IMR-90 (cell line): ENCODE results near the gene DDX10. TPM values are rescaled to one million over a fixed set of nuclear protein-coding genes. Genes with fewer than 3 reads are reported as not detected.

Experiments used
- ATAC-seq: fragments of 200-7000 bp; cut with Tn5 transposase; 2 replicates; pipeline ENCODE4 v1.9.1; 2020; ENCODE audit warnings: low read depth, mild to moderate bottlenecking, moderate library complexity
- BruUV-seq: library from RNA; stranded (reverse); fragments of 400-500 nt; replicated peaks from 2 replicates; lab custom pipeline; 2021; lab: Mats Ljungman, UMichigan
- CTCF ChIA-PET: fragments of 300-600 bp; formaldehyde crosslinking; extraction: SDS; loops from one replicate; lab custom pipeline; 2021; ENCODE audit warnings: antibody characterized with exemption; lab: Yijun Ruan, JAX
- POLR2A ChIA-PET: fragments of 300-600 bp; sonication (Branson Sonifier 250); formaldehyde crosslinking; loops from one replicate; lab custom pipeline; 2022; ENCODE audit warnings: antibody characterized with exemption; ENCODE audit not compliant: unreplicated experiment; lab: Charles Lee
- DNase-seq: peaks from one replicate; pipeline ENCODE4 v3.0.0; 2013
- H2AFZ ChIP-seq: replicated peaks from 2 replicates; pipeline ENCODE3; 2013; ENCODE audit warnings: low read length, mild to moderate bottlenecking; ENCODE audit not compliant: poor library complexity
- H2AK5ac ChIP-seq: 2 replicates; pipeline ENCODE4 v1.6.1; 2013; ENCODE audit warnings: low read depth, low read length, inconsistent platforms
- H2AK9ac ChIP-seq: replicated peaks from 2 replicates; pipeline ENCODE3; 2013; ENCODE audit warnings: mild to moderate bottlenecking, low read depth, low read length, moderate library complexity; ENCODE audit not compliant: poor library complexity
- H2BK120ac ChIP-seq: 2 replicates; pipeline ENCODE4 v1.6.1; 2013; ENCODE audit warnings: low read depth, low read length, inconsistent platforms
- H2BK15ac ChIP-seq: 3 replicates; pipeline ENCODE4 v1.6.1; 2013; ENCODE audit warnings: low read depth, low read length, inconsistent platforms
- H2BK20ac ChIP-seq: 2 replicates; pipeline ENCODE4 v1.6.1; 2013; ENCODE audit warnings: low read depth, mild to moderate bottlenecking, inconsistent platforms, low read length, moderate library complexity
- H2BK5ac ChIP-seq: 2 replicates; pipeline ENCODE4 v1.6.1; 2013; ENCODE audit warnings: mild to moderate bottlenecking, low read depth, low read length, inconsistent platforms; ENCODE audit not compliant: poor library complexity, severe bottlenecking
- H3K14ac ChIP-seq: replicated peaks from 2 replicates; pipeline ENCODE4 v1.6.1; 2013; ENCODE audit warnings: low read depth, low read length, inconsistent platforms
- H3K18ac ChIP-seq: 2 replicates; pipeline ENCODE4 v1.6.1; 2013; ENCODE audit warnings: low read depth, low read length, control low read depth
- H3K23ac ChIP-seq: 2 replicates; pipeline ENCODE4 v1.6.1; 2013; ENCODE audit warnings: low read depth, low read length, inconsistent platforms
- H3K27ac ChIP-seq: 2 replicates; pipeline ENCODE4 v1.5.1; 2013; ENCODE audit warnings: mild to moderate bottlenecking, control low read depth, low read length; ENCODE audit not compliant: insufficient read depth
- H3K27me3 ChIP-seq: 2 replicates; pipeline ENCODE4 v1.6.1; 2013; ENCODE audit warnings: low read length; ENCODE audit not compliant: control insufficient read depth, insufficient read depth
- H3K36me3 ChIP-seq: 2 replicates; pipeline ENCODE4 v1.6.1; 2013; ENCODE audit warnings: low read length, mixed read lengths; ENCODE audit not compliant: control insufficient read depth, insufficient read depth
- H3K4ac ChIP-seq: 2 replicates; pipeline ENCODE4 v1.6.1; 2013; ENCODE audit warnings: low read depth, low read length, inconsistent platforms
- H3K4me1 ChIP-seq: 2 replicates; pipeline ENCODE4 v1.6.1; 2013; ENCODE audit warnings: low read length, mixed read lengths; ENCODE audit not compliant: control insufficient read depth, insufficient read depth
- H3K4me2 ChIP-seq: 2 replicates; pipeline ENCODE4 v1.6.1; 2013; ENCODE audit warnings: low read depth, mild to moderate bottlenecking, control low read depth, low read length, moderate library complexity
- H3K4me3 ChIP-seq: 2 replicates; pipeline ENCODE4 v1.5.1; 2013; ENCODE audit warnings: low read depth, mild to moderate bottlenecking, control low read depth, low read length, moderate library complexity; ENCODE audit not compliant: insufficient read depth
- H3K56ac ChIP-seq: 2 replicates; pipeline ENCODE4 v1.6.1; 2013; ENCODE audit warnings: low read length, inconsistent platforms; ENCODE audit not compliant: insufficient read depth; ENCODE audit errors: extremely low read depth
- H3K79me1 ChIP-seq, 2 experiments: 2 replicates each; pipeline ENCODE4 v1.6.1; 2013; ENCODE audit warnings: low read length in 2 of 2, inconsistent platforms in 1 of 2, low read depth in 1 of 2
- H3K9ac ChIP-seq: 2 replicates; pipeline ENCODE4 v1.6.1; 2013; ENCODE audit warnings: low read depth, low read length, control low read depth
- H3K9me1 ChIP-seq: 2 replicates; pipeline ENCODE4 v1.6.1; 2013; ENCODE audit warnings: low read length, inconsistent platforms; ENCODE audit not compliant: insufficient read depth
- H3K9me3 ChIP-seq: 2 replicates; pipeline ENCODE4 v1.6.1; 2013; ENCODE audit warnings: low read length; ENCODE audit not compliant: control insufficient read depth, insufficient read depth
- H4K20me1 ChIP-seq: 2 replicates; pipeline ENCODE4 v1.6.1; 2013; ENCODE audit warnings: low read length, inconsistent platforms; ENCODE audit not compliant: insufficient read depth
- H4K5ac ChIP-seq: 2 replicates; pipeline ENCODE4 v1.6.1; 2013; ENCODE audit warnings: mild to moderate bottlenecking, low read depth, low read length, control low read depth
- H4K8ac ChIP-seq, 2 experiments: 2 replicates each; pipeline ENCODE4 v1.6.1; 2013; ENCODE audit warnings: low read depth in 2 of 2, low read length in 2 of 2, control low read depth in 1 of 2, inconsistent platforms in 1 of 2
- H4K91ac ChIP-seq: 2 replicates; pipeline ENCODE4 v1.6.1; 2013; ENCODE audit warnings: low read depth, low read length, inconsistent platforms; ENCODE audit not compliant: insufficient read depth
- BHLHE40 ChIP-seq: fragments of 150-350 bp; IDR thresholded peaks from 2 replicates; pipeline ENCODE4 v1.6.1; 2016; ENCODE audit warnings: mild to moderate bottlenecking, low read depth, low read length
- CEBPB ChIP-seq: IDR thresholded peaks from 2 replicates; pipeline ENCODE4 v1.6.1; 2012; ENCODE audit warnings: low read depth, low read length, improper control_type of control experiment
- CHD1 ChIP-seq: IDR thresholded peaks from 2 replicates; pipeline ENCODE4 v1.6.1; 2012; ENCODE audit warnings: low read depth, low read length, improper control_type of control experiment
- MAFK ChIP-seq: IDR thresholded peaks from 2 replicates; pipeline ENCODE4 v1.6.1; 2012; ENCODE audit warnings: low read depth, low read length, improper control_type of control experiment
- MAZ ChIP-seq: IDR thresholded peaks from 2 replicates; pipeline ENCODE4 v1.6.1; 2012; ENCODE audit warnings: low read depth, mild to moderate bottlenecking, low read length, improper control_type of control experiment, moderate library complexity, borderline replicate concordance
- MXI1 ChIP-seq: IDR thresholded peaks from 2 replicates; pipeline ENCODE4 v1.6.1; 2012; ENCODE audit warnings: low read depth, mild to moderate bottlenecking, low read length, moderate library complexity, borderline replicate concordance
- NFE2L2 ChIP-seq: fragments of 150-350 bp; IDR thresholded peaks from 2 replicates; pipeline ENCODE4 v1.6.1; 2016; ENCODE audit warnings: low read depth, mild to moderate bottlenecking, low read length
- POLR2A ChIP-seq: IDR thresholded peaks from 2 replicates; pipeline ENCODE4 v1.6.1; 2012; ENCODE audit warnings: mild to moderate bottlenecking, low read depth, low read length
- RFX5 ChIP-seq: IDR thresholded peaks from 2 replicates; pipeline ENCODE4 v1.8.0; 2012; ENCODE audit warnings: low read depth, mild to moderate bottlenecking, low read length, moderate library complexity
- SMC3 ChIP-seq: fragments of 150-350 bp; IDR thresholded peaks from 2 replicates; pipeline ENCODE4 v1.6.1; 2016; ENCODE audit warnings: low read depth, mild to moderate bottlenecking, antibody characterized with exemption, low read length, moderate library complexity
- WGBS, 2 experiments: methylation state at CpG; one replicate each; pipeline versions ENCODE4 v1.1.5 to v1.1.7; 2013; ENCODE audit warnings: missing lambda C conversion rate in 2 of 2; ENCODE audit not compliant: insufficient read length in 1 of 2; ENCODE audit errors: extremely low coverage in 2 of 2; 5-methylcytosine and 5-hydroxymethylcytosine counted together
- dilution Hi-C: fragments of 300-500 bp; cut with HindIII; formaldehyde crosslinking; loops from one replicate; pipeline ENCODE4 v1.14.3; 2018; ENCODE audit warnings: low sequenced_read_pairs; ENCODE audit not compliant: unreplicated experiment
- in situ Hi-C: fragments of 300-500 bp; cut with MboI; formaldehyde crosslinking; loops from 3 replicates; pipeline ENCODE4 v1.14.3; 2019; ENCODE audit warnings: low sequenced_read_pairs, inconsistent platforms, mixed read lengths
- intact Hi-C: fragments of 100-400 bp; cut with micrococcal nuclease; formaldehyde crosslinking; loops from 2 replicates; pipeline ENCODE4 v1.10.0; 2022
- polyA plus RNA-seq, 3 experiments: library from polyadenylated mRNA; depleted of rRNA; stranded (reverse); fragments of >200 nt; gene quantifications; 2 replicates each; pipeline ENCODE4 v1.2.3, GENCODE V29; 2012; ENCODE audit warnings: low replicate concordance in 1 of 3
- total RNA-seq: library from RNA; depleted of rRNA; stranded (reverse); fragments of >200 nt; gene quantifications from 2 replicates; pipeline ENCODE4 v1.2.3, GENCODE V29; 2012
- TF ChIP-seq, protein P1 (sequence below): fragments of 150-350 bp; IDR thresholded peaks from 2 replicates; pipeline ENCODE4 v1.6.1; 2017; ENCODE audit warnings: mild to moderate bottlenecking, antibody characterized with exemption, low read length, low read depth
- TF ChIP-seq, protein P2 (sequence below): conservative IDR thresholded peaks from 2 replicates; pipeline ENCODE4 v1.5.1; 2012; ENCODE audit warnings: mild to moderate bottlenecking, low read depth, low read length, improper control_type of control experiment

The DDX10 gene
- total and polyA plus RNA-seq, 2 of the 4 experiments (the other 2 are of a cell fraction), result 20.0 to 31.9 TPM

- TF ChIP-seq, protein P1, sequence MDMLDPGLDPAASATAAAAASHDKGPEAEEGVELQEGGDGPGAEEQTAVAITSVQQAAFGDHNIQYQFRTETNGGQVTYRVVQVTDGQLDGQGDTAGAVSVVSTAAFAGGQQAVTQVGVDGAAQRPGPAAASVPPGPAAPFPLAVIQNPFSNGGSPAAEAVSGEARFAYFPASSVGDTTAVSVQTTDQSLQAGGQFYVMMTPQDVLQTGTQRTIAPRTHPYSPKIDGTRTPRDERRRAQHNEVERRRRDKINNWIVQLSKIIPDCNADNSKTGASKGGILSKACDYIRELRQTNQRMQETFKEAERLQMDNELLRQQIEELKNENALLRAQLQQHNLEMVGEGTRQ, result no peak
Observed at GRCh38 chr11:108647701-108648527, 17.0 kb upstream of the DDX10 start (continued).

DNA sequence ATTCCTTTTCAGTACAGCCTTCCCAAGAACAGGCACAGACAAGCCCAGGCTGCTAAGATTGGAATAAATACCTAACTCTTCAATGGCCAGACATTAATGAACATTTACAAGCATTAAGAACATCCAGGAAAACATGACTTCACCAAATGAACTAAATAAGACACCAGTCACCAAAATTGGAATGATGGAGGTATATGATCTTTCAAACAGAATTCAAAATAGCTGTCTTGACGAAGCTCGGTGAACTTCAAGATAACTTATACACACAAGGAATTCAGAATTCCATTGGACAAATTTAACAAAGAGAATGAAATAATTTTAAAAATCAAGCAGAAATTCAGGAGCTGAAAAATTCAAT lies 16.4 kb upstream of the DDX10 start:
- H3K9ac ChIP-seq, result no peak overlapping the region
- no peaks in the 10 kb centered on the region for H3K36me3 ChIP-seq
- no peaks in the 10 kb centered on the region; the same call in 1 of the 2 replicates for H3K27me3 ChIP-seq
- ATAC-seq (no peak; the same call in 1 of the 2 replicates), DNase-seq (no peak)
- peak overlapping the region; percentile 47 for H2BK5ac ChIP-seq
- H3K79me1 ChIP-seq, result no peaks in the 10 kb centered on the region
- H2BK15ac ChIP-seq, result no peak overlapping the region
- no peak overlapping the region; the same call in 1 of the 2 replicates for H3K18ac ChIP-seq
- H3K4me1 ChIP-seq, result no peaks in the 10 kb centered on the region
- no TSS peak for BruUV-seq
- H3K4ac ChIP-seq, result peak overlapping the region; percentile 16; the same call in 1 of the 2 replicates
- no peaks in the 10 kb centered on the region for H3K9me1 ChIP-seq
- H2AFZ ChIP-seq, result no peak overlapping the region
- H3K4me2 ChIP-seq, result no peak overlapping the region
- H2BK20ac ChIP-seq, result peak overlapping the region; percentile 47; the same call in 1 of the 2 replicates
- no peaks in the 10 kb centered on the region for H3K9me3 ChIP-seq
- intact Hi-C loops, result loop anchor here (1.0 to 5.0 kb wide), 7 partner anchors 152 to 531 kb away; partner anchors contain the start of genes ACAT1, ATM, C11orf65 and NPAT
- dilution Hi-C loops, result no loop called here
- CTCF ChIA-PET, result interaction anchor here (0.5 to 1.0 kb wide), 7 partner anchors 12 to 1488 kb away, joined by 3 to 4 read pairs (median 3); partner anchors contain the start of genes ATM and NPAT
- H3K4me3 ChIP-seq, result no peak overlapping the region
- no peak overlapping the region for H3K23ac ChIP-seq
- 0 out of 2 replicates have a peak overlapping the region, but pooled peaks have one; percentile 33 for H3K14ac ChIP-seq
- H2BK120ac ChIP-seq, result peak overlapping the region; percentile 48; the same call in 1 of the 2 replicates
- no peak overlapping the region for H2AK5ac ChIP-seq
- no peak overlapping the region for H3K56ac ChIP-seq
- H3K27ac ChIP-seq, result no peak overlapping the region
- no peak overlapping the region for H2AK9ac ChIP-seq
- H4K20me1 ChIP-seq, result no peaks in the 10 kb centered on the region
- no peak overlapping the region for H4K5ac ChIP-seq
- in situ Hi-C loops, result no loop called here
- WGBS, 2 experiments, result no CpG with 5 or more reads among the region's 2 CpGs
- H4K91ac ChIP-seq, result no peak overlapping the region
- POLR2A ChIA-PET, result no interaction called here
- peak overlapping the region in 1 of 2 experiments; percentile 58; a peak in 1 of 4 replicates for H4K8ac ChIP-seq
- TF ChIP-seq, protein P1, result no peak
- TF ChIP-seq, protein P2, sequence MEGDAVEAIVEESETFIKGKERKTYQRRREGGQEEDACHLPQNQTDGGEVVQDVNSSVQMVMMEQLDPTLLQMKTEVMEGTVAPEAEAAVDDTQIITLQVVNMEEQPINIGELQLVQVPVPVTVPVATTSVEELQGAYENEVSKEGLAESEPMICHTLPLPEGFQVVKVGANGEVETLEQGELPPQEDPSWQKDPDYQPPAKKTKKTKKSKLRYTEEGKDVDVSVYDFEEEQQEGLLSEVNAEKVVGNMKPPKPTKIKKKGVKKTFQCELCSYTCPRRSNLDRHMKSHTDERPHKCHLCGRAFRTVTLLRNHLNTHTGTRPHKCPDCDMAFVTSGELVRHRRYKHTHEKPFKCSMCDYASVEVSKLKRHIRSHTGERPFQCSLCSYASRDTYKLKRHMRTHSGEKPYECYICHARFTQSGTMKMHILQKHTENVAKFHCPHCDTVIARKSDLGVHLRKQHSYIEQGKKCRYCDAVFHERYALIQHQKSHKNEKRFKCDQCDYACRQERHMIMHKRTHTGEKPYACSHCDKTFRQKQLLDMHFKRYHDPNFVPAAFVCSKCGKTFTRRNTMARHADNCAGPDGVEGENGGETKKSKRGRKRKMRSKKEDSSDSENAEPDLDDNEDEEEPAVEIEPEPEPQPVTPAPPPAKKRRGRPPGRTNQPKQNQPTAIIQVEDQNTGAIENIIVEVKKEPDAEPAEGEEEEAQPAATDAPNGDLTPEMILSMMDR, result no peak
- TF ChIP-seq MAFK, result no peak
- no peak for TF ChIP-seq CHD1
- TF ChIP-seq MAZ, result no peak
- no peak for TF ChIP-seq POLR2A
- TF ChIP-seq SMC3, result no peak
- TF ChIP-seq MXI1, result no peak
- TF ChIP-seq CEBPB, result no peak
- no peak for TF ChIP-seq NFE2L2
- no peak for TF ChIP-seq RFX5
- TF ChIP-seq BHLHE40, result no peak
